Transverse colon (tissue), 4 donors: ENCODE measurements around the gene RAB17.

Experiments
- CTCF ChIP-seq, 5 experiments: fragments of 200-600 bp in 3 of 5; fragments of 450-650 bp in 2 of 5; sonication (generic) in 3 of 5; IDR thresholded peaks; 1 replicate in 2 of 5; 2 replicates in 3 of 5; pipeline ENCODE4 v1.5.1; 2016 to 2017; ENCODE audit warnings: antibody characterized with exemption in 5 of 5, inconsistent platforms in 3 of 5, mild to moderate bottlenecking in 2 of 5, moderate library complexity in 1 of 5
- EP300 ChIP-seq: sonication (generic); formaldehyde crosslinking; IDR thresholded peaks from one replicate; pipeline ENCODE4 v1.6.1; 2017; ENCODE audit warnings: antibody characterized with exemption, low read depth
- POLR2A ChIP-seq: fragments of 450-650 bp; IDR thresholded peaks from one replicate; pipeline ENCODE4 v1.6.1; 2016; ENCODE audit warnings: antibody characterized with exemption, mild to moderate bottlenecking, moderate library complexity
- POLR2AphosphoS5 ChIP-seq, 3 donors: sonication (generic); formaldehyde crosslinking; IDR thresholded peaks; one replicate each; pipeline ENCODE4 v1.6.1; 2016; ENCODE audit warnings: antibody characterized with exemption in 3 of 3

GRCh38 chr2:237627441-237628246, 37.1 kb upstream of the RAB17 start, which contains the start of gene LRRFIP1:
- TF ChIP-seq CTCF (IDR thresholded peaks at IDR 0.05) = no peak
- no peak for TF ChIP-seq POLR2AphosphoS5 (IDR thresholded peaks at IDR 0.05)
- no peak for TF ChIP-seq POLR2A
- TF ChIP-seq EP300 = no peak
